ENCODE results near the gene ASS1.
A peak's percentile ranks its signal among the peaks of the same experiment; 100 is the strongest.
"Not testable (repeated sequence)": the region's sequence is repeated elsewhere in the genome, so short reads cannot be mapped to it uniquely, and the experiment has no call there.

ASS1 gene

DNA sequence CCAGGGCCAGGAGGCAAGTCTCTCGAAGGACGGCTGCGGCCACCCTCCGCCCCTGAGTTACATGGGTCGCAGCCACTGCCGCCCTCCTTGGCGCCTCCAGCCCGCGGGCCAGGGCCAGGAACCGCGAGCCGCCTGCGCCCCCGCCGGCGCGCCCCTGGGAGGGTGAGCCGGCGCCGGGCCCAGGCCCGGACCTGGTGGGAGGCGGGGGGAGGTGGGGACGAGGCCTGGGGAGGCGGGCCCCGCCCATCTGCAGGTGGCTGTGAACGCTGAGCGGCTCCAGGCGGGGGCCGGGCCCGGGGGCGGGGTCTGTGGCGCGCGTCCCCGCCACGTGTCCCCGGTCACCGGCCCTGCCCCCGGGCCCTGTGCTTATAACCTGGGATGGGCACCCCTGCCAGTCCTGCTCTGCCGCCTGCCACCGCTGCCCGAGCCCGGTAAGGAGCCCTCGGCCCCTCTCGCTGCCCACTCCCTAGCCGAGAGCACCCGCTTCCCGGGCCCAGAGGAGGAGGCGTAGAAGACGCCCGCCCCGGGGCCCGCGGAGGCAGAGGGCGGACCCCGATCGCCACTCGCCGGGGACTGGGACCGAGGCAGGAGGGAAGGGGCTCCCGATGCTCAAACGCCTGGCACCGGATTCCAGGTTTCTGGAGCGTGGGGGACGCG, at the start of gene ASS1:
Gene ASS1 (plus strand): TSS at position 397 of the 657 bp plus-strand sequence. CDS start 7,268 bp downstream, outside the sequence.
- no peak for TF ChIP-seq POLR2A (IDR thresholded peaks at IDR 0.05; ENCODE audit: low read length)
- DNase-seq, result peak; percentile 32 to 43

DNA sequence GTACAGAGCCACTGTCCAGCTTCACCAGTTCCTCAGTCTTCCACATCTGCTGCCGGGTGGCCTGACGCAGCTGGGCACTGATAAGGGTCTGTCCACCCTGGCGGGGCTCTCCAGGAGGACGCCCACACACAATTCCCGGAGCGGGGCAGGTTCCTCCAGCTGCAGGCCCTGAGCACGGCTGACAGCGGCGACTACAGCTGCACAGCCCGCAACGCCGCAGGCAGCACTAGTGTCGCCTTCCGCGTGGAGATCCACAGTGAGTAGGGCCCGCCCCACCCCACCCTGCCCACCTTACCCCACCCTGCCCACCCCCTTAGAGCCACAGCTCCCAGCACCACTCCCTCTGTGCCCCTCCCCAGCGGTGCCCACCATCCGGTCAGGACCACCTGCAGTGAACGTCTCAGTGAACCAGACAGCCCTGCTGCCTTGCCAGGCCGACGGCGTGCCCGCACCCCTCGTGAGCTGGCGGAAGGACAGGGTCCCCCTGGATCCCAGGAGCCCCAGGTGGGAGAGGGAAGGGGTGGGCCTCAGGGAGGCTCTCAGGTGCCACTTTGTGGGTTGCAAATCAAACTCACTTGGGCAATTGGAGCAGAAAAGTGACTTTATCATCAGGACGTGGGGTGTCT, 48.8 kb upstream of the ASS1 start:
- no peak for DNase-seq
- TF ChIP-seq GATA1 (IDR thresholded peaks at IDR 0.05; ENCODE audit: low read depth, low read length) (no peak), POLR2A (IDR thresholded peaks at IDR 0.05; ENCODE audit: low read length) (no peak)

DNA sequence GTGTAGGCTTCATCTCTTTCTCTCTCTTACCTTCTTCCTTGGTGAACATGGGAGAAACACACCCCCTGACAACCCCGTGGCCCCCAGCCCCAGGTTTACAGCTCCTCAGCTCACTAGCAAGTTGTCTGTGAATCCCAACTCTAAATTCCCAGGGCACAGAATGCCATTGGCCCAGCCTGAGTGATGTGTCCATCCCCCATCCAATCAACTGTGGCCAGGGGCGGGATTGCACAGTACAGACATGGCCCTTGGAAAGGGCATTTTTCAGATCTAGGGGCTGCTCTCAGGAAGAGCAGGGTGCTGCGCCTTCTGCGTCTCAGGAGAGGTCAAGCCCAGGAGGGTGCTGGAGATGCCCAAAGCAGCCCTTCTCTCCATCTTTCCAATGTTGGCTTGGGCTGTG, 48.2 kb upstream of the ASS1 start:
- DNase-seq, result no peak
- TF ChIP-seq GATA1 (IDR thresholded peaks at IDR 0.05; ENCODE audit: low read depth, low read length), result no peak
- no peak for TF ChIP-seq POLR2A (IDR thresholded peaks at IDR 0.05; ENCODE audit: low read length)

DNA sequence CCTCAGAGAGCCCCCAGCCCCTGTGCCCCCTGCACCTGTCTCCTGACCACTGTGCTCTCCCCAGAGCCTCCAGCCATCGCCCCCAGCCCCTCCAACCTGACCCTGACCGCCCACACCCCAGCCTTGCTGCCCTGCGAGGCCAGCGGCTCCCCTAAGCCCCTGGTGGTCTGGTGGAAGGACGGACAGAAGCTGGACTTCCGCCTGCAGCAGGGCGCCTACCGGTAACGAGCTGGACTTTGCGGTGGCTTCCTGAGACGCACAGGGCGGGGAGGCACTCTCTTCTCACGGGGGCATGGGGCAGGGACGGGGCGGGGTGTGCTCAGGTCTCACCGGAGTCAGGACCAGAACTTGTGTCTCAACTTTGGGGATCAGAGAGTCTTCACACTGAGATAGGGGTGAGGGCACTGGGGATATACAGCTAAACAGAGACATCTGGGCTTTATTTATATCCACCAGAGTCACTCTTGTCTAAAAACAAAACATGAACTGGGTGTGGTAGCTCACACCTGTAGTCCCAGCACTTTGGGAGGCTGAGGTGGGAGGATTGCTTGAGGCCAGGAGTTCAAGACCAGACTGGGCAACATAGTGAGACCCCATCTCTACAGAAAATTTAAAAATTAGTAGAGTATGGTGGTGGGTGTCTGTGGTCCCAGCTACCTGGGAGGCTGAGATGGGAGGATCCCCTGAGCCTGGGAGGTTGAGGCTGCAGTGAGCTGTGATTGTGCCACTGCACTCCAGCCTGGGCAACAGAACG, 46.1 kb upstream of the ASS1 start:
- DNase-seq, result no peak
- no peak for TF ChIP-seq POLR2A (IDR thresholded peaks at IDR 0.05; ENCODE audit: low read length)
- TF ChIP-seq GATA1 (IDR thresholded peaks at IDR 0.05; ENCODE audit: low read depth, low read length), result no peak

DNA sequence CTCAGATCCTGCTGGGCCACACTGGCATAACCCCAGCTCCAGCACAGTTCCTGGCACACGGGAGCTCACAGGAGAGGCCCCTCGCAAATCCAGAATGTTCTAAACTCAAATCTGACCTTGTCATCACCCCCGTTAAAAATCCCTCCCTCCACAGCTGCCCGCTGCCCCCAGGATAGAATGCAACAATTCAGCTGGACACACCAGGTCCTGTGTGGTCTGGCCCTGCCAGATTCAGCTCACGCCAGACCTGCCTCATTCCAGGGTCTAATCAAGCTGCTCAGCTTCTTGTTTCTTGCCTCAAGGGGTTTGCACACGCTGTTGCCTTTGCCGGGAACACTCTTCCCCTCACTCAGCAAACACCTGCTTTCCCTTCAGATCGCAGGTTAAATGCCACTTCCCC, 45.0 kb upstream of the ASS1 start:
- no peak for TF ChIP-seq POLR2A (IDR thresholded peaks at IDR 0.05; ENCODE audit: low read length)
- TF ChIP-seq GATA1 (IDR thresholded peaks at IDR 0.05; ENCODE audit: low read depth, low read length), result no peak
- no peak for DNase-seq

DNA sequence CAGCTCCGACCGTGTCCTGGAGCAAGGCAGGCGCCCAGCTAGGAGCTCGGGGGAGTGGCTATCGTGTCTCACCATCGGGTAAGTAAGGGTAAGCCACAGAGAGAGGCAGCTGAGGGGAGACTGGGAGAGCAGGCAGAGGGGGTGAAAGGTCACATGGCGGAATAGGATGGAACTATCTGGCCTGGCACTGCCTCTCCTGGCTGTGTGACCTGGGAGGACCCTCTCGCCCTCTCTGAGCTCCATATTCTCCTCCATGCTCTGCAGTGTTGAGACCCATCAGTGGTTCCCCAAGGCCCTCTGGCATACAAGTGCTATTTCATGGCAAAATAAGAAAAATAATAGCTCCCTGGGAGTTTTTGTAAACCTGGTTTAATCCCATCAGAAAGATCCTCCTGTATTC, 43.9 kb upstream of the ASS1 start:
- no peak for DNase-seq

DNA sequence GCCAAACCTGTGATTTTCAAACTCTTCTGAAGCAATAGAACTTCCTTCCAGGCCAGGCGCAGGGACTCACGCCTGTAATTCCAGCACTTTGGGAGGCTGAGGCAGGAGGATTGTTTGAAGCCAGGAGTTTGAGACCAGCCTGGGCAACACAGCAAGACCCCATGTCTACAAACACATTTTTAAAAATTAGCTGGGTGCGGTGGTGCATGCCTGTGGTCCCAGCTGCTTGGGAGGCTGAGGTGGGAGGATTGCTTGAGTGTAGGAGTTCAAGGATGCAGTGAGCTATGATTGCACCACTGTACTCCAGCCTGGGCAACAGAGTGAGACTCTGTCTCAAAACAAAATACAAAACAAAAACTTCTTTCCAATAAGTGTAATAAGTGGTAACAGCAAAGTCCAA, 43.0 kb upstream of the ASS1 start:
- not testable (repeated sequence) for DNase-seq

More for the DNA sequence above, 43.9 kb upstream of the ASS1 start:
- no peak for TF ChIP-seq POLR2A (IDR thresholded peaks at IDR 0.05; ENCODE audit: low read length)
- no peak for TF ChIP-seq GATA1 (IDR thresholded peaks at IDR 0.05; ENCODE audit: low read depth, low read length)

DNA sequence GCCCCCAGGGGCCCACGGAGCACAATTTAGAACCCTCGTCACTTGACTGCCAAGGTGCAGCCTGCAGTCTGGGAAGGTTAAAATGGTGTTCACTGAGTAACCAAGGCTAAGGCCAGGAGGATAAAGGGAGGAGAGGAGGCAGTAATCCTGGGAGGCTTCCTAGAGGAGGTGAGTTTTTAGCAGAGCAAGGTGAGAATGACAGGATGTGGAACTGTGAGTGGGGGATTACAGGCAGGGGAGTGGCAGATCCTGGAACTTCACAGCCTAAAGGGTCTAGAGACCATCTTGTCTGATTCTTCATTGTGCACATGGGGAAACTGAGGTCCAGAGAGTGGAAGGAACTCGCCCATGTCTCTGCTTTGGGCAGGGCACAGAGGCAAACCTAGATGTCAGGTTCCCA, 42.5 kb upstream of the ASS1 start:
- no peak for TF ChIP-seq GATA1 (IDR thresholded peaks at IDR 0.05; ENCODE audit: low read depth, low read length)
- DNase-seq, result no peak

DNA sequence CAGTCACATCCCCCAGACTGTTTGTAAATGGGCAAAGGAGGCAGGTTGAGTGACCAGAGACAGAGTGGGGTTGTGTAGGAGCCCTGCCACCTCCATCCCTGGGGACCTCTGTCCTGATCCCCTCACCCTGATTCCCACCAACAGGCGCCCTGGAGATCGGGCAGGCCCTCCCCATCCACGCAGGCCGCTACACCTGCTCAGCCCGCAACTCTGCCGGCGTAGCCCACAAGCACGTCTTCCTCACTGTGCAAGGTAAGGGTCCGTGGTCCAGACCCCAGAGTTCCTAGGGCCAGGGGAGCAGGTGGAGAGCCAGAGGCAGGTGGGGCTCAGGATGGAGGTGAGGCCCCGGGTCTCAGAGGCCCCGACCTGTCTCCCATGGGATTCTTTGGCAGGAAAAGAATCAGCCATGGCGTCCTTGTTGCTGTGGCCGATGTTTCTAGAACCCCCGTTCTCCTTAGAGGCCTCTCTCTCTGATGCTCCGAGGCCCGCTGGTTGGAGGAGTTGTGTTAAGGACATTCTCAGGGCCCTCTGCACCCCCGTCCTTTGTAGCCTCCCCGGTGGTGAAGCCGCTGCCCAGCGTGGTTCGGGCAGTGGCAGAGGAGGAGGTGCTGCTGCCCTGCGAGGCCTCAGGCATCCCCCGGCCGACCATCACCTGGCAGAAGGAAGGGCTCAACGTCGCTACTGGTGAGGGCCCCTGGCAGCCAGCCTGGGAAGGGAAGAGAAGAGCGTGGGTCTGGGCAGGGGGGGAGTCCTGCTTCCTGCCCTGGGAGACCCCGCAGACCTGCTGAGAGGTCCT, 41.9 kb upstream of the ASS1 start:
- no peak for DNase-seq
- TF ChIP-seq GATA1 (IDR thresholded peaks at IDR 0.05; ENCODE audit: low read depth, low read length), result no peak
- TF ChIP-seq POLR2A (IDR thresholded peaks at IDR 0.05; ENCODE audit: low read length), result no peak

DNA sequence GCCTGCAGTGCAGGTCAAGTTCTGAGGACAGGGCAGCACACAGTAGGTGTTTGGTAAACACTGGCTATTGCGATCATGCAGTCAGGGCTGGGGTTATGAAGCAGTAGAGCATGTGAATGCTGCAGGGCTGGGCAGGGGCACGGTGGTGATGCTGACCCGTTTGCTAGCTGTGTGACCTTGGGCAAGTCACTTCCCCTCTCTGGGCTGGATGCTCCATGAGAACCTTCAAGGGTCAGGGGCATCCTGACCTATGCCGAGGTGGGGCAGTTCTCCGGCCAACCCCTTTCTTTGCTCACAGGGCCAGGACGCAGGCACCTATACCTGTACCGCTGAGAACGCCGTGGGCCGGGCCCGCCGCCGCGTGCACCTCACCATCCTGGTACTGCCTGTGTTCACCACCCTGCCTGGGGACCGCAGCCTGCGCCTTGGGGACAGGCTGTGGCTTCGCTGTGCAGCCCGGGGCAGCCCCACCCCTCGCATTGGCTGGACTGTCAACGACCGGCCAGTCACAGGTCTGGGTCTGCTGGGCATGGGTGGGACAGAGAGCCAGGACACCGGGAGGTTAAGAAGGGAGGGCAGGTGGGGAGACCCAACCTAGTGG, 39.0 kb upstream of the ASS1 start:
- TF ChIP-seq POLR2A (IDR thresholded peaks at IDR 0.05; ENCODE audit: low read length) (no peak), GATA1 (IDR thresholded peaks at IDR 0.05; ENCODE audit: low read depth, low read length) (no peak)
- DNase-seq, result no peak

DNA sequence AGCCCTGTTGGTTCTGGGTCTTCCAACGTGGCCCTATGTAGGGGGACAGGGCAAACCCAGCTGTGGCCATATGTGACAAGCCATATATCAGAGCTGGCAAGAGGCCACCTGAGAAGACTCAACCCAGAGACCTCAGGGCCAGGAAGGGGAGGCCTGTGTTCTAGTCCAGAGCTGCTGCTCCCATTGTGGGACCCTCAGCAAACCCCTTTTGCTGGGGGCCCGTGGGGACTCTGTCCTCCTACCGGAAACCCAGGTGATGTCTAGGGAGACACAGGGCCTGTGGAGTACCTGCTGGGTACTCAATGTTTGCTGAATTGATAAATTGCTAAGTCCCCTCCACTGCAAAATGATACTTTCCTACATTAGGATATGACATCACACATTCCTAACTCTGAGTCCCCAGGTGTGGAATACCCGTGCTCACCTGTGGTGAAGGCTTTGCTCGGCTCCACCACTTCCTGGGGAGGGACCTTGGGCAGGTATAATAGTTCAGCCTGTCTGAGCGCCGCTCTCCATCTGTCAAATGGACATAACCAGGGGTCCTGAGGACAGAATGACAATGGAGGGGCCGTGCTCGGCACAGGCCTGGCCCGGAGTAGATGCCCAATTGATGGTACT, 38.4 kb upstream of the ASS1 start:
- TF ChIP-seq POLR2A (IDR thresholded peaks at IDR 0.05; ENCODE audit: low read length), result no peak
- TF ChIP-seq GATA1 (IDR thresholded peaks at IDR 0.05; ENCODE audit: low read depth, low read length), result no peak

DNA sequence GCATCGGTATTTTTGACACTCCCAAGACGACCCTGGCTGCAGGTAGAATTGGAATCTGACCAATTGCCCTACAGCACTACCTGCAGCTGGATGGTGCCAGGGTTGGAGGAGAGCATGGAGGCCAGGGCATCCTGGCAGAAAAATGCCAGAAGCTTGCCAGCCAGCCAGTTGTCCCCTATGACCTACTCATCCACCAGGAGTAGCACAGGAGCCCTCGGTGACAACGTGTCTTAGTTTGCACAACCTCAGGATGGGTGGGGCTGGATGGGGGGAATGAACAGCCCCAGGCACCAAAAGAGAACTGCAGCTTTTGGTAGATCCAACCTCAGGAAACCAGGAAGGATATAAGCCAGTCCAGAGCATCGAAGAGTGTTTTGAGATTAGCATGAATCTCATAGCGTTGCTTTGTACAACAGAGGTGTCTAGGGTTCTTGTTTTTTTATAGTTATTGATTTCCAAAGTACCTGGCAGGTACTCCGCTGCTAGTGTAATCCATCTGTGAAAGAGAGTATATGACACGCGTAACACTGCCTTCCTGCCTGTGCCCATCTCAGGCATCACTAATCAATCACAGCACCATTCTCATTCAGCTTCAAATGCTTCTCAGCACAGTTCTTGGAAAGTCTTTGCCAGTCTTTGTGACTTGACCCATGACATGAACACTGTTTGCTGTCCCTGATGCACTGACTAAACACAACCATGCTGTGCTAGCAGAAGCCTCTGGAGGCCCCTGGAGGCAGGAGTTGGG, 36.7 kb upstream of the ASS1 start:
- no peak for DNase-seq
- TF ChIP-seq GATA1 (IDR thresholded peaks at IDR 0.05; ENCODE audit: low read depth, low read length), result no peak
- TF ChIP-seq POLR2A (IDR thresholded peaks at IDR 0.05; ENCODE audit: low read length), result no peak

More for the DNA sequence above, 38.4 kb upstream of the ASS1 start:
- no peak for DNase-seq

DNA sequence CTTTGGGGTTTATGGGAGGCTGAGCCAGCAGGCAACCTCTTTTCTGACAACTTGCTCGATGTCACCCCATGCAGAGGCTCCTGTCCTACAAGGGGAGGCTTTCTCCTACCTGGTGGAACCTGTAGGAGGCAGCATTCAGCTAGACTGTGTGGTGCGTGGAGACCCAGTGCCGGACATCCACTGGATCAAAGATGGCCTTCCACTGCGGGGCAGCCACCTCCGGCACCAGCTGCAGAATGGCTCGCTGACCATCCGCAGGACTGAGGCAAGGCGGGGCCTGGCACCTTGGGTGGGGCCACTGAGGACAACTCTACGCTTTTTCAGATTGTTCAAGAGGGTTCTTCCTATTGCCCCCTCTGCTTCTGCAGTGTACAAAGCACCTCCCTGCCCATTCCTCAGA, 36.1 kb upstream of the ASS1 start:
- DNase-seq, result no peak
- TF ChIP-seq POLR2A (IDR thresholded peaks at IDR 0.05; ENCODE audit: low read length), result no peak
- no peak for TF ChIP-seq GATA1 (IDR thresholded peaks at IDR 0.05; ENCODE audit: low read depth, low read length)
